GM23338 (cell line): ENCODE results near the gene ESYT2. TPM values are rescaled to one million over a fixed set of nuclear protein-coding genes. Genes with fewer than 3 reads are reported as not detected.

ENCODE experiments used
- ATAC-seq: fragments of 200-7000 bp; cut with Tn5 transposase; 3 replicates; pipeline ENCODE4 v1.9.1; 2020
- DNase-seq: peaks from one replicate; pipeline ENCODE4 v3.0.0-alpha.2; 2015; ENCODE audit warnings: low spot score
- H2AFZ ChIP-seq: fragments of 200-600 bp; sonication (generic); 2 replicates; pipeline ENCODE4 v1.8.0; 2016; ENCODE audit warnings: antibody characterized with exemption, mild to moderate bottlenecking, moderate library complexity
- H3F3A ChIP-seq: fragments of 200-600 bp; sonication (generic); replicated peaks from 2 replicates; pipeline ENCODE4 v1.8.0; 2017; ENCODE audit warnings: antibody characterized with exemption, mixed run types, low read depth
- H3K27ac ChIP-seq: fragments of 200-600 bp; sonication (generic); 2 replicates; pipeline ENCODE4 v1.6.1; 2016; ENCODE audit warnings: low read depth
- H3K27me3 ChIP-seq: fragments of 200-600 bp; sonication (generic); 2 replicates; pipeline ENCODE4 v1.8.0; 2016; ENCODE audit warnings: mild to moderate bottlenecking, mixed run types, moderate library complexity; ENCODE audit not compliant: insufficient read depth
- H3K36me3 ChIP-seq: fragments of 200-600 bp; sonication (generic); 2 replicates; pipeline ENCODE4 v1.8.0; 2016; ENCODE audit warnings: mild to moderate bottlenecking; ENCODE audit not compliant: insufficient read depth
- H3K4me1 ChIP-seq: fragments of 200-600 bp; sonication (generic); 2 replicates; pipeline ENCODE4 v1.8.0; 2016; ENCODE audit warnings: mild to moderate bottlenecking, moderate library complexity; ENCODE audit not compliant: insufficient read depth
- H3K4me2 ChIP-seq: fragments of 200-600 bp; sonication (generic); 2 replicates; pipeline ENCODE4 v1.7.1; 2017; ENCODE audit warnings: mixed run types
- H3K4me3 ChIP-seq: fragments of 200-600 bp; sonication (generic); 2 replicates; pipeline ENCODE4 v1.6.1; 2016; ENCODE audit warnings: mixed run types
- H3K79me2 ChIP-seq: fragments of 200-600 bp; sonication (generic); replicated peaks from 2 replicates; pipeline ENCODE4 v1.8.0; 2017; ENCODE audit warnings: mild to moderate bottlenecking; ENCODE audit not compliant: insufficient read depth
- H3K9me2 ChIP-seq: fragments of 200-600 bp; sonication (generic); 2 replicates; pipeline ENCODE4 v1.8.0; 2017; ENCODE audit not compliant: insufficient read depth
- H4K20me1 ChIP-seq: fragments of 200-600 bp; sonication (generic); replicated peaks from 2 replicates; pipeline ENCODE4 v1.8.0; 2017; ENCODE audit warnings: mild to moderate bottlenecking; ENCODE audit not compliant: insufficient read depth
- H3K27ac Mint-ChIP-seq: 2 replicates; pipeline ENCODE4 v1.8.0; 2020; ENCODE audit warnings: inconsistent platforms, mild to moderate bottlenecking, moderate library complexity, mixed read lengths
- H3K27me3 Mint-ChIP-seq: 3 replicates; pipeline ENCODE4 v1.8.0; 2022; ENCODE audit warnings: low read depth, mild to moderate bottlenecking, moderate library complexity, mixed read lengths, inconsistent platforms; ENCODE audit not compliant: insufficient read depth, poor library complexity
- H3K36me3 Mint-ChIP-seq: 3 replicates; pipeline ENCODE4 v1.8.0; 2021; ENCODE audit warnings: low read depth, mild to moderate bottlenecking, inconsistent platforms, moderate library complexity, mixed read lengths
- H3K4me1 Mint-ChIP-seq: 3 replicates; pipeline ENCODE4 v1.8.0; 2020; ENCODE audit warnings: mild to moderate bottlenecking, inconsistent platforms, mixed read lengths
- H3K4me3 Mint-ChIP-seq: 3 replicates; pipeline ENCODE4 v1.8.0; 2021; ENCODE audit warnings: moderate library complexity, mild to moderate bottlenecking, inconsistent platforms, mixed read lengths
- H3K9me3 Mint-ChIP-seq: 3 replicates; pipeline ENCODE4 v1.8.0; 2020; ENCODE audit warnings: moderate library complexity, mild to moderate bottlenecking, inconsistent platforms, mixed read lengths
- CTCF ChIP-seq, 2 experiments: fragments of 200-600 bp in 1 of 2; sonication (generic) in 1 of 2; conservative IDR thresholded peaks; 2 replicates each; pipeline versions ENCODE4 v1.5.1 to v1.6.1; 2016 to 2017; ENCODE audit warnings: antibody characterized with exemption in 2 of 2, low read depth in 2 of 2, mild to moderate bottlenecking in 2 of 2, moderate library complexity in 1 of 2
- ETS1 ChIP-seq: IDR thresholded peaks from 2 replicates; pipeline ENCODE4 v1.6.1; 2016; ENCODE audit warnings: antibody characterized with exemption
- POLR2AphosphoS5 ChIP-seq: IDR thresholded peaks from 2 replicates; pipeline ENCODE4 v1.6.1; 2016; ENCODE audit warnings: antibody characterized with exemption, low read depth
- ZNF331 ChIP-seq: fragments of 250-450 bp; sonication (Bioruptor Pico); IDR thresholded peaks from 2 replicates; pipeline ENCODE4 v1.5.0; 2020; ENCODE audit warnings: low read depth, mild to moderate bottlenecking, moderate library complexity
- polyA plus RNA-seq: library from polyadenylated mRNA; unstranded; fragments of >200 nt; fragmentation: Nextera tagmentation; extraction: Ambion mirVana; gene quantifications from 2 replicates; pipeline ENCODE4 v1.2.1, GENCODE V29; 2016
- total RNA-seq: library from RNA; depleted of rRNA; stranded (reverse); fragments of >200 nt; shearing (Covaris generic); gene quantifications from 2 replicates; pipeline ENCODE4 v1.2.3, GENCODE V29; 2014

ESYT2 gene
- total and polyA plus RNA-seq, 2 experiments from 2014 or later = 9.6 to 52.7 TPM

- H3K27me3 Mint-ChIP-seq = no peaks in the 10 kb centered on the region
- Histone ChIP-seq H3F3A (peaks cover 16% of the 10 kb centered on the region), H3K4me3 (no peak overlapping the region), H3K4me1 (no peaks in the 10 kb centered on the region), H3K79me2 (no peaks in the 10 kb centered on the region; the same call in 1 of the 2 replicates), H2AFZ (no peak overlapping the region), H3K36me3 (peaks cover 12% of the 10 kb centered on the region), H3K4me2 (no peak overlapping the region), H3K9me2 (peaks cover 11% of the 10 kb centered on the region; the same call in 1 of the 2 replicates), H3K27me3 (no peaks in the 10 kb centered on the region), H4K20me1 (peaks cover 10% of the 10 kb centered on the region; the same call in 1 of the 2 replicates), H3K27ac (peak overlapping the region; percentile 39; the same call in 1 of the 2 replicates)
- H3K4me3 Mint-ChIP-seq = no peak overlapping the region
- peaks cover 16% of the 10 kb centered on the region; the same call in 2 of the 3 replicates for H3K36me3 Mint-ChIP-seq
- ATAC-seq (peak; percentile 28; the same call in 2 of the 3 replicates), DNase-seq (no peak)
- no peaks in the 10 kb centered on the region for H3K9me3 Mint-ChIP-seq
- H3K4me1 Mint-ChIP-seq = no peaks in the 10 kb centered on the region
- no peak overlapping the region for H3K27ac Mint-ChIP-seq
- TF ChIP-seq ZNF331 (CRISPR knock-in tag) = no peak
- TF ChIP-seq POLR2AphosphoS5 = no peak
Observed at GRCh38 chr7:158783595-158783994, 45.7 kb downstream of the ESYT2 start.

GRCh38 chr7:158782761-158783401 lies 46.4 kb downstream of the ESYT2 start:
- Histone ChIP-seq H3F3A (peaks cover 16% of the 10 kb centered on the region), H3K79me2 (no peaks in the 10 kb centered on the region; the same call in 1 of the 2 replicates), H3K27me3 (no peaks in the 10 kb centered on the region), H3K9me2 (peaks cover 11% of the 10 kb centered on the region; the same call in 1 of the 2 replicates), H3K4me3 (no peak overlapping the region), H3K4me2 (no peak overlapping the region), H3K4me1 (no peaks in the 10 kb centered on the region), H3K27ac (peak overlapping the region; percentile 39; the same call in 1 of the 2 replicates), H3K36me3 (peaks cover 12% of the 10 kb centered on the region), H4K20me1 (peaks cover 10% of the 10 kb centered on the region; the same call in 1 of the 2 replicates), H2AFZ (no peak overlapping the region)
- peaks cover 13% of the 10 kb centered on the region; the same call in 2 of the 3 replicates for H3K36me3 Mint-ChIP-seq
- H3K4me3 Mint-ChIP-seq = no peak overlapping the region
- no peaks in the 10 kb centered on the region for H3K9me3 Mint-ChIP-seq
- H3K27me3 Mint-ChIP-seq = no peaks in the 10 kb centered on the region
- no peak overlapping the region for H3K27ac Mint-ChIP-seq
- TF ChIP-seq ETS1 (no peak), CTCF (conservative IDR thresholded peaks at IDR 0.05; ENCODE audit: low read depth in 2 of 2) (peak; percentile 22 to 42)
- peak; percentile 50; the same call in 1 of the 3 replicates for ATAC-seq
- no peaks in the 10 kb centered on the region for H3K4me1 Mint-ChIP-seq
- peak; percentile 51 for DNase-seq
